Upper lobe of left lung (tissue), 4 donors: ENCODE data around the gene VDAC1.

Source experiments
- CTCF ChIP-seq, 6 experiments: fragments of 450-650 bp in 4 of 6; fragments of 200-600 bp in 2 of 6; sonication (generic) in 2 of 6; IDR thresholded peaks; one replicate each; pipeline ENCODE4 v1.5.1; 2016 to 2019; ENCODE audit warnings: antibody characterized with exemption in 6 of 6
- EP300 ChIP-seq, 4 donors: sonication (generic); formaldehyde crosslinking; IDR thresholded peaks; one replicate each; pipeline ENCODE4 v1.5.1; 2017; ENCODE audit warnings: antibody characterized with exemption in 4 of 4, control low read depth in 2 of 4
- POLR2A ChIP-seq, 4 donors: fragments of 450-650 bp; IDR thresholded peaks; one replicate each; pipeline ENCODE4 v1.5.1; 2016 to 2017; ENCODE audit warnings: antibody characterized with exemption in 4 of 4, mild to moderate bottlenecking in 2 of 4
- POLR2AphosphoS5 ChIP-seq, 2 donors: sonication (generic); formaldehyde crosslinking; IDR thresholded peaks; one replicate each; pipeline ENCODE4 v1.5.1; 2017; ENCODE audit warnings: antibody characterized with exemption in 2 of 2

GRCh38 chr5:134038138-134038537 lies 33.4 kb upstream of the VDAC1 start:
- TF ChIP-seq CTCF (IDR thresholded peaks at IDR 0.05) = no peak
- no peak for TF ChIP-seq POLR2A (IDR thresholded peaks at IDR 0.05)
- TF ChIP-seq POLR2AphosphoS5 (IDR thresholded peaks at IDR 0.05) = no peak
- no peak for TF ChIP-seq EP300 (IDR thresholded peaks at IDR 0.05)
